Parathyroid adenoma (tissue), 2 donors: ENCODE results near the gene PJA2.

Source experiments
- H2AFZ ChIP-seq: fragments of 300-600 bp; sonication (generic); one replicate; pipeline ENCODE4 v1.7.0; 2017; ENCODE audit warnings: antibody characterized with exemption, mild to moderate bottlenecking
- H3K27ac ChIP-seq: fragments of 300-600 bp; sonication (generic); one replicate; pipeline ENCODE4 v1.7.0; 2017
- H3K27me3 ChIP-seq: fragments of 300-600 bp; sonication (generic); one replicate; pipeline ENCODE4 v1.7.0; 2017; ENCODE audit warnings: low read length; ENCODE audit not compliant: control insufficient read depth, insufficient read depth
- H3K36me3 ChIP-seq: fragments of 300-600 bp; sonication (generic); one replicate; pipeline ENCODE4 v1.7.0; 2017; ENCODE audit warnings: low read length; ENCODE audit not compliant: control insufficient read depth, insufficient read depth
- H3K4me1 ChIP-seq: fragments of 300-600 bp; sonication (generic); one replicate; pipeline ENCODE4 v1.7.0; 2017; ENCODE audit warnings: control low read depth
- H3K4me2 ChIP-seq: fragments of 300-600 bp; sonication (generic); one replicate; pipeline ENCODE4 v1.7.0; 2017; ENCODE audit warnings: low read length
- H3K4me3 ChIP-seq: fragments of 300-600 bp; sonication (generic); one replicate; pipeline ENCODE4 v1.7.0; 2017; ENCODE audit warnings: low read depth, low read length
- H3K79me2 ChIP-seq: fragments of 300-600 bp; sonication (generic); one replicate; pipeline ENCODE4 v1.7.0; 2017; ENCODE audit warnings: control low read depth
- H3K9ac ChIP-seq: fragments of 300-600 bp; sonication (generic); one replicate; pipeline ENCODE4 v1.7.0; 2017; ENCODE audit warnings: mild to moderate bottlenecking
- H3K9me3 ChIP-seq: fragments of 300-600 bp; sonication (generic); one replicate; pipeline ENCODE4 v1.7.0; 2017; ENCODE audit warnings: low read length; ENCODE audit not compliant: control insufficient read depth
- TF ChIP-seq, protein P1 (sequence below): fragments of 300-600 bp; sonication (generic); IDR thresholded peaks from one replicate; pipeline ENCODE4 v1.7.0; 2017; ENCODE audit warnings: antibody characterized with exemption, mild to moderate bottlenecking
- donor health status: primary hyperparathyroidism.

Gene PJA2, protein sequence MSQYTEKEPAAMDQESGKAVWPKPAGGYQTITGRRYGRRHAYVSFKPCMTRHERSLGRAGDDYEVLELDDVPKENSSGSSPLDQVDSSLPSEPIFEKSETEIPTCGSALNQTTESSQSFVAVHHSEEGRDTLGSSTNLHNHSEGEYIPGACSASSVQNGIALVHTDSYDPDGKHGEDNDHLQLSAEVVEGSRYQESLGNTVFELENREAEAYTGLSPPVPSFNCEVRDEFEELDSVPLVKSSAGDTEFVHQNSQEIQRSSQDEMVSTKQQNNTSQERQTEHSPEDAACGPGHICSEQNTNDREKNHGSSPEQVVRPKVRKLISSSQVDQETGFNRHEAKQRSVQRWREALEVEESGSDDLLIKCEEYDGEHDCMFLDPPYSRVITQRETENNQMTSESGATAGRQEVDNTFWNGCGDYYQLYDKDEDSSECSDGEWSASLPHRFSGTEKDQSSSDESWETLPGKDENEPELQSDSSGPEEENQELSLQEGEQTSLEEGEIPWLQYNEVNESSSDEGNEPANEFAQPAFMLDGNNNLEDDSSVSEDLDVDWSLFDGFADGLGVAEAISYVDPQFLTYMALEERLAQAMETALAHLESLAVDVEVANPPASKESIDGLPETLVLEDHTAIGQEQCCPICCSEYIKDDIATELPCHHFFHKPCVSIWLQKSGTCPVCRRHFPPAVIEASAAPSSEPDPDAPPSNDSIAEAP

GRCh38 chr5:109409844-109410388, at the start of gene PJA2:
TSS of gene PJA2 (minus strand) at chr5:109409974. CDS start at chr5:109383433, 26,541 bp downstream.
- peak within 1 kb of the TSS; percentile 84 for H3K4me2 ChIP-seq
- H2AFZ ChIP-seq: peak within 1 kb of the TSS; percentile 92
- peaks cover 12% of the 10 kb centered on the region for H3K4me1 ChIP-seq
- TF ChIP-seq, protein P1, sequence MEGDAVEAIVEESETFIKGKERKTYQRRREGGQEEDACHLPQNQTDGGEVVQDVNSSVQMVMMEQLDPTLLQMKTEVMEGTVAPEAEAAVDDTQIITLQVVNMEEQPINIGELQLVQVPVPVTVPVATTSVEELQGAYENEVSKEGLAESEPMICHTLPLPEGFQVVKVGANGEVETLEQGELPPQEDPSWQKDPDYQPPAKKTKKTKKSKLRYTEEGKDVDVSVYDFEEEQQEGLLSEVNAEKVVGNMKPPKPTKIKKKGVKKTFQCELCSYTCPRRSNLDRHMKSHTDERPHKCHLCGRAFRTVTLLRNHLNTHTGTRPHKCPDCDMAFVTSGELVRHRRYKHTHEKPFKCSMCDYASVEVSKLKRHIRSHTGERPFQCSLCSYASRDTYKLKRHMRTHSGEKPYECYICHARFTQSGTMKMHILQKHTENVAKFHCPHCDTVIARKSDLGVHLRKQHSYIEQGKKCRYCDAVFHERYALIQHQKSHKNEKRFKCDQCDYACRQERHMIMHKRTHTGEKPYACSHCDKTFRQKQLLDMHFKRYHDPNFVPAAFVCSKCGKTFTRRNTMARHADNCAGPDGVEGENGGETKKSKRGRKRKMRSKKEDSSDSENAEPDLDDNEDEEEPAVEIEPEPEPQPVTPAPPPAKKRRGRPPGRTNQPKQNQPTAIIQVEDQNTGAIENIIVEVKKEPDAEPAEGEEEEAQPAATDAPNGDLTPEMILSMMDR: peak; percentile 47
- no peaks in the 10 kb centered on the region for H3K27me3 ChIP-seq
- no peaks in the 10 kb centered on the region for H3K36me3 ChIP-seq
- H3K27ac ChIP-seq: peak within 1 kb of the TSS; percentile 98
- H3K9me3 ChIP-seq: no peaks in the 10 kb centered on the region
- peaks cover 22% of the 10 kb centered on the region for H3K79me2 ChIP-seq
- H3K9ac ChIP-seq: peak within 1 kb of the TSS; percentile 99
- H3K4me3 ChIP-seq: peak within 1 kb of the TSS; percentile 76

DNA sequence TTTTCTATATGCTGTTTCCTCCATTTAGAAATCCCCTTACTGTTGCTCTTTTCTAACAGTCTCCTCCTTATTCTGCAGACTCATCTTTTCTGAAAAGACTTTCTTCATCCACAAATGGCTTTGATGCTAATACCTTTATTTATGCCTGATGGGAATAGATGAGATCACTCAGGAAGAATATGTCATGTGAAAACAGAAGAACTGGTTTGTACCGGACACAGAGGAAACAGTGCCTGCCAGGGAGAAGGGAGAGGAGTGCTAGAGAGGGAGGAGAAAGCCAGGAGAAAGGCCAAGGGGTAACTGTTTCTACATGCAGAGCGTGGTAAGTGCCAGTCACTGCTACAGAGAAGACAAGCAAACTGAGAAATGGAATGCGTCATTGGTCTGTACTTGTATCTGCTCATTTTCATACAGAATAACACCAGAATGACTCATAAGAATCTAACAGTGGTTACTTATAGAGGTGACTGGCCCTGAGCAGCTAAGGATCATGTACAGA, 45.9 kb upstream of the PJA2 start:
- Histone ChIP-seq H2AFZ (peak overlapping the region; percentile 64), H3K36me3 (no peaks in the 10 kb centered on the region), H3K9ac (no peak overlapping the region), H3K4me2 (peak overlapping the region; percentile 1), H3K79me2 (no peaks in the 10 kb centered on the region), H3K4me3 (no peak overlapping the region), H3K27ac (no peak overlapping the region), H3K27me3 (no peaks in the 10 kb centered on the region), H3K9me3 (no peaks in the 10 kb centered on the region), H3K4me1 (peaks cover 22% of the 10 kb centered on the region)
- TF ChIP-seq, protein P1: no peak

GRCh38 chr5:109454731-109455505, 45.1 kb upstream of the PJA2 start:
- Histone ChIP-seq H2AFZ (peak overlapping the region; percentile 4), H3K27ac (no peak overlapping the region), H3K79me2 (no peaks in the 10 kb centered on the region), H3K9ac (no peak overlapping the region), H3K27me3 (no peaks in the 10 kb centered on the region), H3K4me3 (no peak overlapping the region), H3K4me2 (peak overlapping the region; percentile 19), H3K36me3 (no peaks in the 10 kb centered on the region), H3K4me1 (peaks cover 22% of the 10 kb centered on the region), H3K9me3 (no peaks in the 10 kb centered on the region)
- TF ChIP-seq, protein P1: no peak

DNA sequence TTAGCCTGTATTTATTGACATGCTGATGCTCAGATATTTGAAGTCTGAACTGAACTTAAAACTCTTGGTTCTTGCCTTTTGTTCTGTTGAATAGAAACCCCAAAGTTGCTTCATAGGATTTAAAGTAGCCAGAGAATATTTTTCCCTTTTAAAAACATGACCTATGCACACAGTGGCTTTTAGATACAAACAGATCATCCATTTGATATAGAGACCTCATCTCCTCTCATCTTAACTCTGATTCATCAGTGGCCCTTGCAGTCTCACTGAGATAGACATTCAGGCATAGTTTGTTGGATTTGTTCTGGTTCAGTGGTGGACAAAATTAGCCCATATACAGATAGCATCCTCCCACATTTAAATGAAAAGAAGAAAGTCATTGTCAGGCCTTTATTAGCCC, 43.5 kb upstream of the PJA2 start:
- H3K9ac ChIP-seq: no peak overlapping the region
- H3K4me3 ChIP-seq: no peak overlapping the region
- H3K36me3 ChIP-seq: no peaks in the 10 kb centered on the region
- no peaks in the 10 kb centered on the region for H3K79me2 ChIP-seq
- no peak overlapping the region for H3K4me2 ChIP-seq
- TF ChIP-seq, protein P1: no peak
- no peaks in the 10 kb centered on the region for H3K9me3 ChIP-seq
- H3K27me3 ChIP-seq: no peaks in the 10 kb centered on the region
- H2AFZ ChIP-seq: peak overlapping the region; percentile 23
- H3K27ac ChIP-seq: no peak overlapping the region
- H3K4me1 ChIP-seq: peaks cover 25% of the 10 kb centered on the region
